Testis (tissue), 5 donors: ENCODE results near the gene OR6C65. TPM values are rescaled to one million over a fixed set of nuclear protein-coding genes. Genes with fewer than 3 reads are reported as not detected.
"Not testable (repeated sequence)": the region's sequence is repeated elsewhere in the genome, so short reads cannot be mapped to it uniquely, and the experiment has no call there.

ENCODE experiments used
- DNase-seq: peaks from one replicate; pipeline ENCODE4 v3.0.0-alpha.2; 2019
- H3K27ac ChIP-seq, 2 donors: fragments of 200-600 bp; sonication (generic); one replicate each; pipeline ENCODE4 v1.5.1; 2019
- H3K27me3 ChIP-seq: fragments of 200-600 bp; sonication (generic); one replicate; pipeline ENCODE4 v1.5.1; 2019
- H3K36me3 ChIP-seq: fragments of 200-600 bp; sonication (generic); one replicate; pipeline ENCODE4 v1.5.1; 2017; ENCODE audit warnings: low read depth; ENCODE audit errors: missing control alignments
- H3K4me1 ChIP-seq: fragments of 200-600 bp; sonication (generic); one replicate; pipeline ENCODE4 v1.5.1; 2019
- H3K4me3 ChIP-seq, 2 donors: fragments of 200-600 bp; sonication (generic); one replicate each; pipeline ENCODE4 v1.5.1; 2017 to 2019
- H3K9me3 ChIP-seq: fragments of 200-600 bp; sonication (generic); one replicate; pipeline ENCODE4 v1.5.1; 2017
- CTCF ChIP-seq, 3 experiments: fragments of 450-650 bp in 2 of 3; fragments of 200-600 bp in 1 of 3; sonication (generic) in 1 of 3; IDR thresholded peaks; one replicate each; pipeline ENCODE4 v1.5.1; 2016 to 2019; ENCODE audit warnings: antibody characterized with exemption in 3 of 3, mild to moderate bottlenecking in 2 of 3, moderate library complexity in 1 of 3
- POLR2A ChIP-seq: fragments of 450-650 bp; IDR thresholded peaks from one replicate; pipeline ENCODE4 v1.6.1; 2017; ENCODE audit warnings: antibody characterized with exemption, mild to moderate bottlenecking, moderate library complexity
- WGBS, 2 donors: methylation state at CpG; one replicate each; pipeline ENCODE4 v1.1.5; 2018; 5-methylcytosine and 5-hydroxymethylcytosine counted together
- intact Hi-C: fragments of 100-400 bp; cut with DNase I; formaldehyde crosslinking; loops from one replicate; pipeline ENCODE4 v1.15.1; 2023; ENCODE audit warnings: low total_unique reads
- long read RNA-seq, 2 donors: transcript quantifications; one replicate each; lab custom pipeline, GENCODE V29; 2026
- polyA plus RNA-seq: library from polyadenylated mRNA; stranded (reverse); fragments of 350-450 nt; fragmentation: Illumina TruSeq; extraction: RNeasy Lipid Tissue Mini Kit (QIAGEN cat#74804); gene quantifications from one replicate; pipeline ENCODE4 v1.2.3, GENCODE V29; 2014; ENCODE audit warnings: low read depth, low replicate concordance; ENCODE audit not compliant: insufficient read depth
- total RNA-seq, 2 donors: library from RNA; depleted of rRNA; stranded (reverse); fragments of >200 nt; gene quantifications; one replicate each; pipeline ENCODE4 v1.2.3, GENCODE V29; 2016

Gene OR6C65
- total RNA-seq (not detected), polyA plus RNA-seq (not detected)
- long read RNA-seq, donor 1 = 0 reads
- long read RNA-seq, donor 2 = 0 reads

- DNase-seq = no peak
- H3K27ac ChIP-seq = no peak within 1 kb of the TSS
- H3K36me3 ChIP-seq = no peaks in the 10 kb centered on the region
- intact Hi-C loops = no loop called here
- no peaks in the 10 kb centered on the region for H3K9me3 ChIP-seq
- no peak for TF ChIP-seq CTCF (IDR thresholded peaks at IDR 0.05)
- TF ChIP-seq POLR2A = no peak
- H3K27me3 ChIP-seq = no peaks in the 10 kb centered on the region
- no peaks in the 10 kb centered on the region for H3K4me1 ChIP-seq
- no peak within 1 kb of the TSS for H3K4me3 ChIP-seq
- 90 to 96% methylated on average over 1 of the region's 1 CpG for WGBS, 2 donors
These were observed at the start of gene OR6C65 for GRCh38 chr12:55400229-55400628. TSS of gene OR6C65 (plus strand) at chr12:55400529. CDS start at chr12:55400529, 0 bp downstream.

GRCh38 chr12:55355338-55355737 lies 45.0 kb upstream of the OR6C65 start:
- H3K9me3 ChIP-seq, DNase-seq, intact Hi-C loops, H3K36me3 ChIP-seq, H3K27ac ChIP-seq, H3K4me3 ChIP-seq, H3K4me1 ChIP-seq, H3K27me3 ChIP-seq: not testable (repeated sequence)
- WGBS, 2 donors = 63 to 72% methylated on average over 3 to 4 of the region's 4 CpGs

GRCh38 chr12:55362675-55363074 lies 37.7 kb upstream of the OR6C65 start, which contains the start of gene OR6C75:
TSS of gene OR6C75 (plus strand) at chr12:55362975. CDS start at chr12:55365111, 2,136 bp downstream.
- intact Hi-C loops = no loop called here
- WGBS, 2 donors = 71 to 75% methylated on average over 4 of the region's 4 CpGs
- H3K36me3 ChIP-seq = no peaks in the 10 kb centered on the region

GRCh38 chr12:55365086-55365485 lies 35.2 kb upstream of the OR6C65 start:
- 84% methylated on average over 3 of the region's 3 CpGs for WGBS, 2 donors
- Histone ChIP-seq H3K27me3 (no peaks in the 10 kb centered on the region), H3K36me3 (no peaks in the 10 kb centered on the region), H3K4me1 (no peaks in the 10 kb centered on the region), H3K4me3 (no peak overlapping the region), H3K27ac (no peak overlapping the region), H3K9me3 (no peaks in the 10 kb centered on the region)
- no peak for DNase-seq
- no peak for TF ChIP-seq CTCF (IDR thresholded peaks at IDR 0.05)
- TF ChIP-seq POLR2A = no peak
- intact Hi-C loops = no loop called here

More at GRCh38 chr12:55362675-55363074, 37.7 kb upstream of the OR6C65 start, which contains the start of gene OR6C75:
- no peak for TF ChIP-seq POLR2A
- no peak for TF ChIP-seq CTCF (IDR thresholded peaks at IDR 0.05)
- Histone ChIP-seq H3K27ac (no peak within 1 kb of the TSS), H3K4me3 (no peak within 1 kb of the TSS), H3K9me3 (no peaks in the 10 kb centered on the region), H3K4me1 (no peaks in the 10 kb centered on the region), H3K27me3 (no peaks in the 10 kb centered on the region)
- DNase-seq = no peak

- intact Hi-C loops = no loop called here
- no peaks in the 10 kb centered on the region for H3K27me3 ChIP-seq
- no peaks in the 10 kb centered on the region for H3K36me3 ChIP-seq
- no peak for DNase-seq
- no peak for TF ChIP-seq CTCF (IDR thresholded peaks at IDR 0.05)
- no peak for TF ChIP-seq POLR2A
- WGBS, 2 donors = 70 to 72% methylated on average over 4 of the region's 4 CpGs
- no peaks in the 10 kb centered on the region for H3K9me3 ChIP-seq
- no peaks in the 10 kb centered on the region for H3K4me1 ChIP-seq
- no peak overlapping the region for H3K4me3 ChIP-seq
- no peak overlapping the region for H3K27ac ChIP-seq
These were observed 27.8 kb upstream of the OR6C65 start for GRCh38 chr12:55372521-55372920.
